Measurements from ENCODE around the gene ZC3H10.
"Not testable (repeated sequence)": the region's sequence is repeated elsewhere in the genome, so short reads cannot be mapped to it uniquely, and the experiment has no call there.

The ZC3H10 gene

DNA sequence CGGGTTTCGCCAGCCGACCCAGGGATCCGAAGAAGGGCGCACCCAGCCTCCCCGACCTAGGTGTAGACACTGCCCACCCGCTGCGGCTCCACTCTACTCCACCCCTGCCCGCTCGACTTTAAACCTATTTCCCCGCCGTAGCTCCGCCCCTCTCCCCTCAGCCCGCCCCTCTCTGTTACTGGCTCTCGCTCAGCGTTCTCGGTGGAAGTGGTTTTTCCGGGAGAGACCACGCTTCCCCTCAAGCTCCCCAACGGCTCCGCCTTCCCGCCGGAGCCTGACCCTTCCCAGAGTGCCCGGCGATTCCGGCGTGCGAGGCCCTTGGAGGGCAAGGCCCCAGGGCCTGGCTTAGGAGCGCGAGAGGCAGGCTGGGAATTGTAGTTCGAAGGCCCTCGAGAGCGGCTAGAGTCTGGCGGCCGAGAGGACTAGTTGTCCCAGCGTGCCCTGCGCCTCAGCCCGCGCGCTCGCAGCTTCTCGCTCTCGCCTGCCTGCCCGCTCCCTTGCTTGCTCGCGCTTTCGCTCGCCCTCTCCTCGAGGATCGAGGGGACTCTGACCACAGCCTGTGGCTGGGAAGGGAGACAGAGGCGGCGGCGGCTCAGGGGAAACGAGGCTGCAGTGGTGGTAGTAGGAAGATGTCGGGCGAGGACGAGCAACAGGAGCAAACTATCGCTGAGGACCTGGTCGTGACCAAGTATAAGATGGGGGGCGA is 13.8 kb upstream of the ZC3H10 start, which contains the start of gene PA2G4:
PA2G4 (plus strand) TSS at position 451 of the 706 bp plus-strand sequence; CDS start at position 630, 179 bp downstream.
- Histone ChIP-seq H3K36me3 (ENCODE audit: insufficient read depth, low read length) (peaks cover 25% of the 10 kb centered on the region), H3K9ac (ENCODE audit: low read depth, low read length) (peak within 1 kb of the TSS; percentile 97), H3K4me3 (ENCODE audit: low read length) (peak within 1 kb of the TSS; percentile 97), H3K4me1 (ENCODE audit: control insufficient read depth, insufficient read depth, low read length) (peaks cover 21% of the 10 kb centered on the region), H3K27me3 (ENCODE audit: control insufficient read depth, insufficient read depth, low read length) (no peaks in the 10 kb centered on the region), H3K4me2 (ENCODE audit: low read length) (peak within 1 kb of the TSS; percentile 98), H3K9me3 (replicated peaks; ENCODE audit: low read length) (no peaks in the 10 kb centered on the region)

- Histone ChIP-seq H3K9ac (ENCODE audit: low read depth, low read length) (peak overlapping the region; percentile 97), H3K9me3 (replicated peaks; ENCODE audit: low read length) (no peaks in the 10 kb centered on the region), H3K4me2 (ENCODE audit: low read length) (peak overlapping the region; percentile 98), H3K4me3 (ENCODE audit: low read length) (peak overlapping the region; percentile 97), H3K27me3 (ENCODE audit: control insufficient read depth, insufficient read depth, low read length) (no peaks in the 10 kb centered on the region), H3K4me1 (ENCODE audit: control insufficient read depth, insufficient read depth, low read length) (peaks cover 21% of the 10 kb centered on the region), H3K36me3 (ENCODE audit: insufficient read depth, low read length) (peaks cover 32% of the 10 kb centered on the region)
These were observed 13.1 kb upstream of the ZC3H10 start for GRCh38 chr12:56104815-56105608.

DNA sequence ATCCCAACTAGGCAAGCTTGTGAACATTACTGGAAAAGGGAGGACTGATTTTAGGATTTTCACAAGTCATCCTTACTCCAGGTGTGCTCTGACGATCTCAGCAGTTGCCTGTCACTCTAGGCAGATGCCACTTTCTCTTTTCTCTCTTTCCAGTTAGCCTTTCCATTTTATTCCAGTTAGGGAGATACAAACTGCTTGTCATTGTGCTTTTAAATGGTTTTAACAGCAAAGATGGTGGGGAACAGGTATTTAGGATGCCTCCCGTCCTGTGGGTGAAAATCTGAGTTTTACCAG is 12.5 kb upstream of the ZC3H10 start:
- peak overlapping the region; percentile 98 for H3K4me2 ChIP-seq (ENCODE audit: low read length)
- H3K9me3 ChIP-seq (replicated peaks; ENCODE audit: low read length) = no peaks in the 10 kb centered on the region
- H3K9ac ChIP-seq (ENCODE audit: low read depth, low read length) = peak overlapping the region; percentile 97
- H3K4me1 ChIP-seq (ENCODE audit: control insufficient read depth, insufficient read depth, low read length) = peaks cover 21% of the 10 kb centered on the region
- peaks cover 36% of the 10 kb centered on the region for H3K36me3 ChIP-seq (ENCODE audit: insufficient read depth, low read length)
- peak overlapping the region; percentile 97 for H3K4me3 ChIP-seq (ENCODE audit: low read length)
- no peaks in the 10 kb centered on the region for H3K27me3 ChIP-seq (ENCODE audit: control insufficient read depth, insufficient read depth, low read length)

- peaks cover 49% of the 10 kb centered on the region for H3K36me3 ChIP-seq (ENCODE audit: insufficient read depth, low read length)
- H3K27me3 ChIP-seq (ENCODE audit: control insufficient read depth, insufficient read depth, low read length) = no peaks in the 10 kb centered on the region
- H3K9ac ChIP-seq (ENCODE audit: low read depth, low read length) = peak overlapping the region; percentile 97
- H3K4me3 ChIP-seq (ENCODE audit: low read length) = no peak overlapping the region
- H3K4me1 ChIP-seq (ENCODE audit: control insufficient read depth, insufficient read depth, low read length) = peaks cover 21% of the 10 kb centered on the region
- H3K9me3 ChIP-seq (replicated peaks; ENCODE audit: low read length) = no peaks in the 10 kb centered on the region
- no peak overlapping the region for H3K4me2 ChIP-seq (ENCODE audit: low read length)
These were observed 10.8 kb upstream of the ZC3H10 start for GRCh38 chr12:56107242-56107641.

DNA sequence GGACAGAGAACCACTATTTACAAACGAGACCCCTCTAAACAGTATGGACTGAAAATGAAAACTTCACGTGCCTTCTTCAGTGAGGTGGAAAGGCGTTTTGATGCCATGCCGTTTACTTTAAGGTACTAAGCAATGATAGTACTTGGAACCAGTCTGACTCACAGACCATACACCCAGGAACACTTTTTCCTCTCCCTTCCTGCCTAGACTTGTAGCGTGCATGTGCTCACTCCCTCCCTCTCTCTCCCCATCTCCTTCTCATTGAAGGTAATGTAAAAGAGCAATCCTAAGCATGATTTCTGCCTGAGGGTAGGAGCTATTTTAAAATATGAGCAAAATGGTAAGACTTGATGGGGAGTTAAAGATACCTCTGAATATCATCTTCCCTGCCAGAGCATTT is 7.5 kb upstream of the ZC3H10 start:
- no peak overlapping the region for H3K4me3 ChIP-seq (ENCODE audit: low read length)

GRCh38 chr12:56114084-56114483 is 4.0 kb upstream of the ZC3H10 start:
- Histone ChIP-seq H3K4me3 (ENCODE audit: low read length) (no peak overlapping the region), H3K36me3 (ENCODE audit: insufficient read depth, low read length) (peaks cover 40% of the 10 kb centered on the region), H3K27me3 (ENCODE audit: control insufficient read depth, insufficient read depth, low read length) (no peaks in the 10 kb centered on the region), H3K9ac (ENCODE audit: low read depth, low read length) (no peak overlapping the region), H3K4me1 (ENCODE audit: control insufficient read depth, insufficient read depth, low read length) (peaks cover 12% of the 10 kb centered on the region), H3K4me2 (ENCODE audit: low read length) (no peak overlapping the region), H3K9me3 (replicated peaks; ENCODE audit: low read length) (no peaks in the 10 kb centered on the region)

More for the DNA sequence above, 7.5 kb upstream of the ZC3H10 start:
- Histone ChIP-seq H3K4me1 (ENCODE audit: control insufficient read depth, insufficient read depth, low read length) (peaks cover 16% of the 10 kb centered on the region), H3K36me3 (ENCODE audit: insufficient read depth, low read length) (peaks cover 57% of the 10 kb centered on the region), H3K9ac (ENCODE audit: low read depth, low read length) (no peak overlapping the region), H3K9me3 (replicated peaks; ENCODE audit: low read length) (no peaks in the 10 kb centered on the region), H3K4me2 (ENCODE audit: low read length) (no peak overlapping the region), H3K27me3 (ENCODE audit: control insufficient read depth, insufficient read depth, low read length) (no peaks in the 10 kb centered on the region)

GRCh38 chr12:56115329-56115728 is 2.7 kb upstream of the ZC3H10 start:
- H3K36me3 ChIP-seq (ENCODE audit: insufficient read depth, low read length) = peaks cover 32% of the 10 kb centered on the region
- H3K4me3 ChIP-seq (ENCODE audit: low read length) = peak overlapping the region; percentile 71
- peak overlapping the region; percentile 80 for H3K4me2 ChIP-seq (ENCODE audit: low read length)
- no peaks in the 10 kb centered on the region for H3K27me3 ChIP-seq (ENCODE audit: control insufficient read depth, insufficient read depth, low read length)
- peak overlapping the region; percentile 97 for H3K9ac ChIP-seq (ENCODE audit: low read depth, low read length)
- peaks cover 24% of the 10 kb centered on the region for H3K4me1 ChIP-seq (ENCODE audit: control insufficient read depth, insufficient read depth, low read length)
- no peaks in the 10 kb centered on the region for H3K9me3 ChIP-seq (replicated peaks; ENCODE audit: low read length)

GRCh38 chr12:56116267-56117081 is 1.6 kb upstream of the ZC3H10 start, which contains the start of gene RPL41:
TSS of gene RPL41 (plus strand) at chr12:56116633.
- H3K4me2 ChIP-seq (ENCODE audit: low read length) = peak within 1 kb of the TSS; percentile 80
- peaks cover 25% of the 10 kb centered on the region for H3K4me1 ChIP-seq (ENCODE audit: control insufficient read depth, insufficient read depth, low read length)
- H3K9me3 ChIP-seq (replicated peaks; ENCODE audit: low read length) = no peaks in the 10 kb centered on the region
- peak within 1 kb of the TSS; percentile 71 for H3K4me3 ChIP-seq (ENCODE audit: low read length)
- H3K9ac ChIP-seq (ENCODE audit: low read depth, low read length) = peak within 1 kb of the TSS; percentile 97
- no peaks in the 10 kb centered on the region for H3K27me3 ChIP-seq (ENCODE audit: control insufficient read depth, insufficient read depth, low read length)
- peaks cover 30% of the 10 kb centered on the region for H3K36me3 ChIP-seq (ENCODE audit: insufficient read depth, low read length)

GRCh38 chr12:56117082-56117706 is 872 bp upstream of the ZC3H10 start:
- peak overlapping the region; percentile 80 for H3K4me3 ChIP-seq (ENCODE audit: low read length)
- not testable (repeated sequence) for H3K27me3 ChIP-seq (ENCODE audit: control insufficient read depth, insufficient read depth, low read length); H3K9me3 ChIP-seq (replicated peaks; ENCODE audit: low read length)
- H3K9ac ChIP-seq (ENCODE audit: low read depth, low read length) = peak overlapping the region; percentile 97
- peaks cover 27% of the 10 kb centered on the region for H3K36me3 ChIP-seq (ENCODE audit: insufficient read depth, low read length)
- H3K4me1 ChIP-seq (ENCODE audit: control insufficient read depth, insufficient read depth, low read length) = peaks cover 25% of the 10 kb centered on the region
- peak overlapping the region; percentile 80 for H3K4me2 ChIP-seq (ENCODE audit: low read length)

DNA sequence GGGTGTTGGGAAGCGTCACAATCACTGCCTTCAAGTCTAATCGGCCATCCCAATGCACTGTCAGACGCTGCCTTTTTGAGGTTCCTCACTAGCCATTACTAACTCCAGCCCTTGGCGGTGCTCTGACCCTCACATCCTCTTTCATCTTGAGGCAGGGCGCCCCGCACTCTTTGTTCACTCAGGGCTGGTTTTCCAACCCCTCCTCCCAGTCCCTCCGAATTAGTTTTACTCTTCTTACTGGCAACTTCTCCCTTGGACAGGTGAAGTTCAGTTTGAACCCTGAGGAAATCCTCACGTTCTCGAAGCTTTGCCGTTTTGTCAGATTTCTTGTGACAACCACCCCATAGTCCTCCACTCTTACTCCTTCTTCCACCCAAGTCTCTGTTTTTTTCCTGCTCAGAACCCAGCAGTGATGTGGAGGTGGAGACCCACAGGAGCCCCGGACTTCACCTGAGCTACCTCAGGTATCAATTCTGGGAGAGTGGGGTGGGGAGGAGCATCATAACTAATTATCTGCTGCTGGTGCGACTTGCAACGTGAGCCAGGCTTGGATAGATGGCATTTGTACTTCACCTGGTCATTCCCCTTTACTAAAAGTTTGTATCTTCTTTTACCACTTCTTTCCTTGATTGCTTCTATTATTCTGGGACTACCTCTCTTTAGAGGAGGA is 757 bp downstream of the ZC3H10 start:
- Histone ChIP-seq H3K27me3 (ENCODE audit: control insufficient read depth, insufficient read depth, low read length) (no peaks in the 10 kb centered on the region), H3K4me2 (ENCODE audit: low read length) (peak overlapping the region; percentile 88), H3K4me3 (ENCODE audit: low read length) (peak overlapping the region; percentile 80), H3K9me3 (replicated peaks; ENCODE audit: low read length) (no peaks in the 10 kb centered on the region), H3K36me3 (ENCODE audit: insufficient read depth, low read length) (peaks cover 20% of the 10 kb centered on the region), H3K4me1 (ENCODE audit: control insufficient read depth, insufficient read depth, low read length) (peaks cover 25% of the 10 kb centered on the region), H3K9ac (ENCODE audit: low read depth, low read length) (peak overlapping the region; percentile 97)

Measured in skeletal muscle satellite cell (primary cell).